IMR-90 (cell line): ENCODE measurements around the gene POC1B. TPM values are rescaled to one million over a fixed set of nuclear protein-coding genes. Genes with fewer than 3 reads are reported as not detected.

ENCODE experiments used
- ATAC-seq: fragments of 200-7000 bp; cut with Tn5 transposase; 2 replicates; pipeline ENCODE4 v1.9.1; 2020; ENCODE audit warnings: low read depth, mild to moderate bottlenecking, moderate library complexity
- BruUV-seq: library from RNA; stranded (reverse); fragments of 400-500 nt; replicated peaks from 2 replicates; lab custom pipeline; 2021; lab: Mats Ljungman, UMichigan
- CTCF ChIA-PET: fragments of 300-600 bp; formaldehyde crosslinking; extraction: SDS; loops from one replicate; lab custom pipeline; 2021; ENCODE audit warnings: antibody characterized with exemption; lab: Yijun Ruan, JAX
- POLR2A ChIA-PET: fragments of 300-600 bp; sonication (Branson Sonifier 250); formaldehyde crosslinking; loops from one replicate; lab custom pipeline; 2022; ENCODE audit warnings: antibody characterized with exemption; ENCODE audit not compliant: unreplicated experiment; lab: Charles Lee
- DNase-seq: peaks from one replicate; pipeline ENCODE4 v3.0.0; 2013
- H2AFZ ChIP-seq: replicated peaks from 2 replicates; pipeline ENCODE3; 2013; ENCODE audit warnings: low read length, mild to moderate bottlenecking; ENCODE audit not compliant: poor library complexity
- H2AK5ac ChIP-seq: 2 replicates; pipeline ENCODE4 v1.6.1; 2013; ENCODE audit warnings: low read depth, low read length, inconsistent platforms
- H2AK9ac ChIP-seq: replicated peaks from 2 replicates; pipeline ENCODE3; 2013; ENCODE audit warnings: mild to moderate bottlenecking, low read depth, low read length, moderate library complexity; ENCODE audit not compliant: poor library complexity
- H2BK120ac ChIP-seq: 2 replicates; pipeline ENCODE4 v1.6.1; 2013; ENCODE audit warnings: low read depth, low read length, inconsistent platforms
- H2BK15ac ChIP-seq: 3 replicates; pipeline ENCODE4 v1.6.1; 2013; ENCODE audit warnings: low read depth, low read length, inconsistent platforms
- H2BK20ac ChIP-seq: 2 replicates; pipeline ENCODE4 v1.6.1; 2013; ENCODE audit warnings: low read depth, mild to moderate bottlenecking, inconsistent platforms, low read length, moderate library complexity
- H2BK5ac ChIP-seq: 2 replicates; pipeline ENCODE4 v1.6.1; 2013; ENCODE audit warnings: mild to moderate bottlenecking, low read depth, low read length, inconsistent platforms; ENCODE audit not compliant: poor library complexity, severe bottlenecking
- H3K14ac ChIP-seq: replicated peaks from 2 replicates; pipeline ENCODE4 v1.6.1; 2013; ENCODE audit warnings: low read depth, low read length, inconsistent platforms
- H3K18ac ChIP-seq: 2 replicates; pipeline ENCODE4 v1.6.1; 2013; ENCODE audit warnings: low read depth, low read length, control low read depth
- H3K23ac ChIP-seq: 2 replicates; pipeline ENCODE4 v1.6.1; 2013; ENCODE audit warnings: low read depth, low read length, inconsistent platforms
- H3K27ac ChIP-seq: 2 replicates; pipeline ENCODE4 v1.5.1; 2013; ENCODE audit warnings: mild to moderate bottlenecking, control low read depth, low read length; ENCODE audit not compliant: insufficient read depth
- H3K27me3 ChIP-seq: 2 replicates; pipeline ENCODE4 v1.6.1; 2013; ENCODE audit warnings: low read length; ENCODE audit not compliant: control insufficient read depth, insufficient read depth
- H3K36me3 ChIP-seq: 2 replicates; pipeline ENCODE4 v1.6.1; 2013; ENCODE audit warnings: low read length, mixed read lengths; ENCODE audit not compliant: control insufficient read depth, insufficient read depth
- H3K4ac ChIP-seq: 2 replicates; pipeline ENCODE4 v1.6.1; 2013; ENCODE audit warnings: low read depth, low read length, inconsistent platforms
- H3K4me1 ChIP-seq: 2 replicates; pipeline ENCODE4 v1.6.1; 2013; ENCODE audit warnings: low read length, mixed read lengths; ENCODE audit not compliant: control insufficient read depth, insufficient read depth
- H3K4me2 ChIP-seq: 2 replicates; pipeline ENCODE4 v1.6.1; 2013; ENCODE audit warnings: low read depth, mild to moderate bottlenecking, control low read depth, low read length, moderate library complexity
- H3K4me3 ChIP-seq: 2 replicates; pipeline ENCODE4 v1.5.1; 2013; ENCODE audit warnings: low read depth, mild to moderate bottlenecking, control low read depth, low read length, moderate library complexity; ENCODE audit not compliant: insufficient read depth
- H3K56ac ChIP-seq: 2 replicates; pipeline ENCODE4 v1.6.1; 2013; ENCODE audit warnings: low read length, inconsistent platforms; ENCODE audit not compliant: insufficient read depth; ENCODE audit errors: extremely low read depth
- H3K79me1 ChIP-seq, 2 experiments: 2 replicates each; pipeline ENCODE4 v1.6.1; 2013; ENCODE audit warnings: low read length in 2 of 2, inconsistent platforms in 1 of 2, low read depth in 1 of 2
- H3K9ac ChIP-seq: 2 replicates; pipeline ENCODE4 v1.6.1; 2013; ENCODE audit warnings: low read depth, low read length, control low read depth
- H3K9me1 ChIP-seq: 2 replicates; pipeline ENCODE4 v1.6.1; 2013; ENCODE audit warnings: low read length, inconsistent platforms; ENCODE audit not compliant: insufficient read depth
- H3K9me3 ChIP-seq: 2 replicates; pipeline ENCODE4 v1.6.1; 2013; ENCODE audit warnings: low read length; ENCODE audit not compliant: control insufficient read depth, insufficient read depth
- H4K20me1 ChIP-seq: 2 replicates; pipeline ENCODE4 v1.6.1; 2013; ENCODE audit warnings: low read length, inconsistent platforms; ENCODE audit not compliant: insufficient read depth
- H4K5ac ChIP-seq: 2 replicates; pipeline ENCODE4 v1.6.1; 2013; ENCODE audit warnings: mild to moderate bottlenecking, low read depth, low read length, control low read depth
- H4K8ac ChIP-seq, 2 experiments: 2 replicates each; pipeline ENCODE4 v1.6.1; 2013; ENCODE audit warnings: low read depth in 2 of 2, low read length in 2 of 2, control low read depth in 1 of 2, inconsistent platforms in 1 of 2
- H4K91ac ChIP-seq: 2 replicates; pipeline ENCODE4 v1.6.1; 2013; ENCODE audit warnings: low read depth, low read length, inconsistent platforms; ENCODE audit not compliant: insufficient read depth
- CEBPB ChIP-seq: IDR thresholded peaks from 2 replicates; pipeline ENCODE4 v1.6.1; 2012; ENCODE audit warnings: low read depth, low read length, improper control_type of control experiment
- CHD1 ChIP-seq: IDR thresholded peaks from 2 replicates; pipeline ENCODE4 v1.6.1; 2012; ENCODE audit warnings: low read depth, low read length, improper control_type of control experiment
- FOS ChIP-seq: fragments of 150-350 bp; IDR thresholded peaks from 2 replicates; pipeline ENCODE4 v1.6.1; 2016; ENCODE audit warnings: low read depth, low read length
- MAFK ChIP-seq: IDR thresholded peaks from 2 replicates; pipeline ENCODE4 v1.6.1; 2012; ENCODE audit warnings: low read depth, low read length, improper control_type of control experiment
- NFE2L2 ChIP-seq: fragments of 150-350 bp; IDR thresholded peaks from 2 replicates; pipeline ENCODE4 v1.6.1; 2016; ENCODE audit warnings: low read depth, mild to moderate bottlenecking, low read length
- POLR2A ChIP-seq: IDR thresholded peaks from 2 replicates; pipeline ENCODE4 v1.6.1; 2012; ENCODE audit warnings: mild to moderate bottlenecking, low read depth, low read length
- RAD21 ChIP-seq: IDR thresholded peaks from 2 replicates; pipeline ENCODE4 v1.6.1; 2012; ENCODE audit warnings: low read length, improper control_type of control experiment
- RFX5 ChIP-seq: IDR thresholded peaks from 2 replicates; pipeline ENCODE4 v1.8.0; 2012; ENCODE audit warnings: low read depth, mild to moderate bottlenecking, low read length, moderate library complexity
- SMC3 ChIP-seq: fragments of 150-350 bp; IDR thresholded peaks from 2 replicates; pipeline ENCODE4 v1.6.1; 2016; ENCODE audit warnings: low read depth, mild to moderate bottlenecking, antibody characterized with exemption, low read length, moderate library complexity
- WGBS, 2 experiments: methylation state at CpG; one replicate each; pipeline versions ENCODE4 v1.1.5 to v1.1.7; 2013; ENCODE audit warnings: missing lambda C conversion rate in 2 of 2; ENCODE audit not compliant: insufficient read length in 1 of 2; ENCODE audit errors: extremely low coverage in 2 of 2; 5-methylcytosine and 5-hydroxymethylcytosine counted together
- dilution Hi-C: fragments of 300-500 bp; cut with HindIII; formaldehyde crosslinking; loops from one replicate; pipeline ENCODE4 v1.14.3; 2018; ENCODE audit warnings: low sequenced_read_pairs; ENCODE audit not compliant: unreplicated experiment
- in situ Hi-C: fragments of 300-500 bp; cut with MboI; formaldehyde crosslinking; loops from 3 replicates; pipeline ENCODE4 v1.14.3; 2019; ENCODE audit warnings: low sequenced_read_pairs, inconsistent platforms, mixed read lengths
- intact Hi-C: fragments of 100-400 bp; cut with micrococcal nuclease; formaldehyde crosslinking; loops from 2 replicates; pipeline ENCODE4 v1.10.0; 2022
- polyA plus RNA-seq, 3 experiments: library from polyadenylated mRNA; depleted of rRNA; stranded (reverse); fragments of >200 nt; gene quantifications; 2 replicates each; pipeline ENCODE4 v1.2.3, GENCODE V29; 2012; ENCODE audit warnings: low replicate concordance in 1 of 3
- total RNA-seq: library from RNA; depleted of rRNA; stranded (reverse); fragments of >200 nt; gene quantifications from 2 replicates; pipeline ENCODE4 v1.2.3, GENCODE V29; 2012

The POC1B gene
- total and polyA plus RNA-seq, 2 of the 4 experiments (the other 2 are of a cell fraction) = 5.0 to 10.4 TPM

GRCh38 chr12:89416049-89416792 lies 109.6 kb downstream of the POC1B start:
- in situ Hi-C loops (no loop called here), dilution Hi-C loops (no loop called here), intact Hi-C loops (loop anchor here (2.0 to 5.0 kb wide), 2 partner anchors 36 to 63 kb away; partner anchors contain the start of gene DUSP6)
- ATAC-seq = no peak
- no peaks in the 10 kb centered on the region for H3K9me3 ChIP-seq
- H3K4me1 ChIP-seq = peaks cover 18% of the 10 kb centered on the region
- peak overlapping the region; percentile 24; the same call in 1 of the 2 replicates for H4K5ac ChIP-seq
- peak overlapping the region; percentile 63 for H3K14ac ChIP-seq
- CTCF ChIA-PET = interaction anchor here (0.6 kb wide), 1 partner anchor 19 kb away, joined by 3 read pairs; no protein-coding TSS in a partner anchor
- H3K27me3 ChIP-seq = no peaks in the 10 kb centered on the region
- peaks cover 20% of the 10 kb centered on the region for H3K9me1 ChIP-seq
- peak overlapping the region; percentile 77 for H4K91ac ChIP-seq
- peak overlapping the region; percentile 37 to 54; a peak in 3 of 4 replicates for H4K8ac ChIP-seq
- H3K79me1 ChIP-seq = peaks cover 0 to 25% of the 10 kb centered on the region in 2 experiments; a peak in 2 of 4 replicates
- TF ChIP-seq RFX5 = no peak
- no peak for TF ChIP-seq SMC3
- TF ChIP-seq RAD21 = no peak
- no peak for TF ChIP-seq NFE2L2
- TF ChIP-seq FOS = no peak
- TF ChIP-seq POLR2A = no peak
- TF ChIP-seq CEBPB = no peak
- TF ChIP-seq MAFK = no peak
- TF ChIP-seq CHD1 = no peak
- H2AK9ac ChIP-seq = no peak overlapping the region
- no peaks in the 10 kb centered on the region for H4K20me1 ChIP-seq
- H3K27ac ChIP-seq = no peak overlapping the region
- no peak overlapping the region for H3K9ac ChIP-seq
- WGBS, 2 experiments = 100% methylated on average over 3 of the region's 6 CpGs; no CpG with 5 or more reads in 1 of the 2 experiments
- no TSS peak for BruUV-seq
- peak overlapping the region; percentile 87 for H3K18ac ChIP-seq
- peak overlapping the region; percentile 87 for H2BK15ac ChIP-seq
- peak overlapping the region; percentile 72 for H2AK5ac ChIP-seq
- no peak overlapping the region for H3K4me3 ChIP-seq
- H3K4me2 ChIP-seq = no peak overlapping the region
- peak overlapping the region; percentile 83 for H2BK120ac ChIP-seq
- H3K56ac ChIP-seq = 0 out of 2 replicates have a peak overlapping the region, but pooled peaks have one; percentile 11
- peak overlapping the region; percentile 55 for H2BK5ac ChIP-seq
- POLR2A ChIA-PET = no interaction called here
- H2AFZ ChIP-seq = no peak overlapping the region
- H3K36me3 ChIP-seq = no peaks in the 10 kb centered on the region
- H2BK20ac ChIP-seq = peak overlapping the region; percentile 84
- no peak for DNase-seq
- H3K4ac ChIP-seq = peak overlapping the region; percentile 71
- H3K23ac ChIP-seq = peak overlapping the region; percentile 71; the same call in 1 of the 2 replicates
